Measurements from ENCODE around the gene CACNG5.

Gene CACNG5

DNA sequence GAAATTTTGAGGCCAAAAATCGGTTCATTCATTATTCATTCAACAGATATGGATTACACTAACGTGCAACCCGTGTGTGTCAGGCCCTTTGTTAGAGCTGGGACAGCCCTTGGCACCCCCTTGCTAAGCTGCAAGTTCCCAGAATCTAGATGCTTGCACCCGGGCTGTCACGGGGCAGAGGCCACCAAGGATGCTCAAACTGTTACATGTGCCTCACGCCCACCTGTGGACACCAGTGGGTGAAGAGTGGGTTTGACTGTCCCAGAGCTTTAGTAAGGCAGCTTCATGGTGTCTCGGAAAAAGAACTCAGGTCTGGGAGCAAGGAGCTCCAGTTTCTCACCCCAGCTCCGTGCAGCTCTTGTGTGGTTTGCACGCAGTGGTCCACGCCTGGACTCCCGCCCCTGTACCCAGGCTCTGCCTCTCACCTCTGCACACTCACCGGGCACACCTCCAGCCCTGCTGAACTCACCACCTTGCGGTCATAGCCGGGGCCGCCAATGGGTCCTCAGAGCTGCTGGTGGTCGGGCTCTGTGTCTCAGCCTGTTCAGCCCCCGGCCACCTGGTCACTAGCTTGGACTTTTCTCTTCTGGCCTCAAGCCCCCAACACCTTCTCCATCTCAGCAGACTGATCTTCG lies 75.9 kb downstream of the CACNG5 start:
- DNase-seq = no peak

DNA sequence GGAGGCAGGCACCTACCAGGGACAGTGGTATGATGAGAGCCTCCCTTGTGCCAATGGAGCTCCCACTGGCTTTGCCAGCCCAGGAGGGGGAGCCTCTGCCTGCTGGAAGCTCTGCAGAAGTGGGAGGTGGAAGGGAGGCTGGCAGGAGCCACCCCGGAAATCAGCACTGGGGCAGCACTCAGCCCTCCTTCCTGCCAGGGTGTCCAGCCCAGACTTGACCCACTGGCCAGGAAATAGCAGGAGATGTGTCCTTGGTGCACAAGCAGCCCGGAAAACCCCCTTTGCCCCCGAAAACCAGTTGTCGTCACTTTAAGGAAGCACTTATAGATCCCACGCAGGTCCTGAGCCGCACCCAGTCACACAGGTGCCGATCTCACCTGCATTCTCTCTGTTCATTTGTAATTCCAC lies 80.3 kb downstream of the CACNG5 start:
- DNase-seq = no peak

DNA sequence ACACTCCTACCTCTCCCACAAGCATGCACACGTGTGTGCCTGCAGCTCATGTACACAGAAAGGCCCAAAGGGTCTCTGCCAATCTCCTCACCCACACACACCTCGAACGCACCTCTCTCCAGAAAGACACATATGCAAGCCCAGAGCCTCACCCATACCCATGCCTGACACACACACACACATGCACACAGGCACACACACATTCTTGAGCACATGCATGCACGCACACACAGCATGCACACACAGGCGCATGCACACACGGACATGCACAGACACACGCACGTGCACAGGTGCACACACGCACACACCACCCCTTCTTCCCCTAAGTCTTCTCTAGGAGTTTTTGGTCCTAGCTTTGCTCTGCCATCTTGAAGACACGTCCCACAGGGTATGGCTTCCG lies 80.9 kb downstream of the CACNG5 start:
- no peak for DNase-seq

DNA sequence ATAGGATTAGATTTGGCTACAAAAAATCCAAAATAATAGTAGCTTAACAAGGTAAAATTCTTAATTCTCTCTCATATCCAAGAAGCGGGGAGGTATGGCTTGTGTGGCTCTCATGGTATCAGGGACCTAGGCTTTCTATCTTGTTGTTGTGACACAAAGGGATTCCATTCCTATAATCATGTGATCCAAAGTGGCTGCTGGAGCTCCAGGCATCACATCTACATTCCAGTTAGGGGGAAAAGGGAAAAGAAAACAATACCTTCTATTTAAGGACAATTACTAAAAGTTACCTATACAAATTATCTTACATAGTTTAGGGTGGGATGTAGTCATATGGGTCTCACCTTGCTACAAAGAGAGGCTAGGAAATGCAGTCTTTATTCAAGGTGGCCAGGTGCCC lies 82.0 kb downstream of the CACNG5 start:
- no peak for DNase-seq

DNA sequence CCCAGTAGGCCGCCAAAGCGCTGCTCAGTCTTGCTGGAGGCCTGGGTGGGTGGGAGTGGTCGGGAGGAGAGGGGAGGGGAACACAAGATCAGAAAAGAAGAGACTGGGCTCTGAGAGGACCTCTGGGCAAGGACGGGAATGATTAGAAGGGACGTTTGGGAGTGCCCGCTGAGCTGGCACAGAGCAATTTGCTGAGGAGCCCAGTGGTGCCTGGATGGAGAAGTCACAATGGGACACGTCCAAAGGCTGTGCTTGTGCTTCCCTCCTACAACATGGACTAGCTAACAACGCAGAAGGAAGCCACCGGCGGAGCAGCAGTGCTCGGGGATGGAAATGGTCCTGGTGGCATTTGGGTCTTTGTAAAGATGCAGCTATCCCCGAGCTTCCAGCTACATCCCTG lies 84.0 kb downstream of the CACNG5 start:
- no peak for DNase-seq

DNA sequence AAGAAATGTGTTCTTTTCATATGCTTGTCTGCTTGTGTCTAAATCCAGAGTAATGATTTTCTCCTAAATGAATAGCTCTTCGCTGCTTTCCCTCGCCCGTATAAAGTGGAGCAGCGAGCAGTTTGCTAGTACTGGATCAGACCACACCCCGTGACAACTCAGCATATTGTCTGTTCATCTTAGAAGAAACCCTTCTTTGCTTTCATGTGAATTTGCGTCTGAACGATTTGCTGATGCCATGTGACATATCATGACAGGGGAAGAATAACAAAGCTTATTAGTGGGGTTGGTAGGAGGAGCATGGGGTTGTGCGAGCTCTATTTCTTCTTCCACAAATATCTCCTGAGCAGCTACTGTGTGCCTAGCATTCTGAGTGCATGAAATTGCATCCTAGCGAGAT lies 85.5 kb downstream of the CACNG5 start:
- no peak for DNase-seq

DNA sequence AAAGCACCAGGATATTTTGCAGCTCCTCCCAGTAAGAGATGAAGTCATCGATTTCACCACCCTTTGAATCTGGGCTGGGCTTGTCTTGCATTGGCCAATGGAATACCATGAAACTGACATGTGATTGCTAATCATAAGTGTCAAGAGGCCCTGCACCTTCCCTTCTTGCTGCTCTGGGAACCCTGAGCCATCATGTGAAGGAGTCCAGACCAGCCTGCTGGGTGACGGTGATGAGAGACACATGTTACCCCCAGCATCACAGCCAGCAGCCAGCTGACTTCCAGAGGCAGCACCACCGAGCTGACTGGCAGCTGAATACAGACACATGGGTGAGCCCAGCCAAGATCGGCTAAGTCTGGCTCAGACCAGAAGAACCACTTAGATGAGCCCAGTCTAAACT lies 86.0 kb downstream of the CACNG5 start:
- peak; percentile 29 for DNase-seq

DNA sequence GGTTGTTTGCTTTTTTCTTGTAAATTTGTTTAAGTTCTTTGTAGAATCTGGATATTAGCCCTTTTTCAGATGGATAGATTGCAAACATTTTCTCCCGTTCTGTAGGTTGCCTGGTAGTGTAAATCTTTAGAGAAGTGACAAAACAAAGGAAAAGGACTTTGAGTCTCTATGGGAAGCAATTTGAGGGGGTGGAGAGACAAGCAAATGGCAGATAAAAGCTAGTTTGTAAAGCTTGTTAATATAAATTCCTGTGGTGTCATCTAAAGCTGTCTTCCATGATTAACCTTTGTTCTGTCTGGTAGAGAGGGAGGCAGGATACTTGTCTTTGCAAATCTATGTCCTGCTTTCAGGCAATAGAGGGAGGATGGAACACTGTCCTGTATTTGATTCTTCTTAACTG lies 89.0 kb downstream of the CACNG5 start:
- DNase-seq = no peak

DNA sequence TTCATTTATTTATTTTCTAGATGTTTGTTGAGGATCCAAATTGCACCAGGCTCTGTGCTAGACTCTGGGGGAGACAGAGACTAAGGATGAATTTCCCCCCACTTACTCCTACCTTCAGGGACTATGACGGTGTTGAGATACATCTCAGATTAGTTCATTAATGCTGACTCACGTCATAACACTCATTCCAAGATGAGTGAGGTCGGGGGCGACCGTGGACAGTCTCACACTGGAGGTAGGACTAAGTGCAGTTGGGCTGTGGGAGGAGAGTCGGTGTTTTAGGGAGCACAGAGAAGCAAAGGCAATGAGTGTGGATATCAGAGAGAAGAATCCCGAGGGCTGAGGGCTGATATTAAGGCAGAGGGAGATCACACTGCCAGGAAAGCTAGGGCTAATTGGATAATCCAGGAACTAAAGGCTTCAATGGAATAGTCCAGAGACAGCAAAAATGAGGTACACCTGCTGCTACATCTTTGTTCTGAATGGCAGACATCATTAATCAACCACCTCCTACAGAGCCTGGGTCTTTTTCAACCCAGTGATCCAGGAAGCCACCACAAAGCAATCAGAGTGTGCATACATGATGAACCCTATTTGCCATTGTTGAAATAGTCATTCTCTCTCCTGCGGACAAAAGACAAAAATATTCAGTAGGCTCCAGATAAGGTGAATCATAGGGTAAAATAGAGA lies 91.0 kb downstream of the CACNG5 start:
- DNase-seq = no peak

DNA sequence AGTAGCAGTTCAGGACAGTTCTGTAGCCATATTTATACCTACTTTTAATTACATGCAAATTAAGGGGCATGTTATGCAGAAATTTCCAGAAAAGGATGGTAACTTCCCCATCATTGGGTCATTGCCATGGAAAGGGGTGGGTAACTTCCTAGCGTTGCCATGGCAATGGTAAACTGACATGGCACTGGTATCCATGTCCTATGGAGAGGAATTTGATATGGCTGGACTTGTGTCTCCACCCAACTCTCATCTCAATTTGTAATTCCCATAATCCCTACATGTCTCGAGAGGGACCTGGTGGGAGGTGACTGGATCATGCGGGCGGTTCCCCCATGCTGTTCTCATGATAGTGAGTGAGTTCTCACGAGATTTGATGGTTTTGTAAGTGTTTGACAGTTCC lies 94.0 kb downstream of the CACNG5 start:
- DNase-seq = no peak

DNA sequence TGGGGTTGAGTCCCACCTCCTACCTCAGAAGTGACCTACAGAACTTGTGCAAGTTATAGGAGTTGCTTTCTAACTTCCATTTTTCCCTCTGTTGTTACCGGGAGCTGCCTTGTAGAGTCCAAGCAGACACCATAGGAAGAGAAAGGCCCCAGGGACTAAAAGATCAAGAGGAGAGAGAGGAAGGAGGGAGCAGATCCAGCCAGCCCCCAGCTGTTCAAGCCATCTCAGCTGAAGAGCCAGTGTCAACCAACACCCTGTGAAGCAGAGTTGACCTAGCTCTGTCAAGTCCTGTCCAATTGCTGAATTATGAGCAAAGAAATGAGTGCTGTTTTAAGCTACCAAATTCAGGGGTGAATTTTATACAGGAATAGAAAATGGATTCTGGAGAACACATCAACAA lies 94.7 kb downstream of the CACNG5 start:
- no peak for DNase-seq

DNA sequence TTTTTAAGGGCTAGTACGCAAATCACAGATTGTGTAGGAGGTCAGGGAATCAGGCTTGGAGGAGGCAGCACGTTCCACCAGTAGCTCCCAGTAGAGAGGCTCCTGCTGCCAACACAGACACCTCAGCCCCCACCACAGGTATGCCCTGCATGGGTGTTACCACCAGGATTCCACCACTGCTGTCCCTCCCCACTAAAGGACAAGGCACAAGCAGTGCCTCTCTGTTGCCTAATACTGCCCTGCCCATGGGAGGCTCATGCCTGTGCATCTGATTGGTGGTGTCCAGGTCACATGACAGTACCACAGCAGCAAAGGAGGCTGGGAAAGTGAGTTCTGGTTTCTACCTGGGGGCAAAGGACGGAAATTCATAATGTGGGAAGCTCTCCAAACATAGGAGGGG lies 96.0 kb downstream of the CACNG5 start:
- DNase-seq = no peak

DNA sequence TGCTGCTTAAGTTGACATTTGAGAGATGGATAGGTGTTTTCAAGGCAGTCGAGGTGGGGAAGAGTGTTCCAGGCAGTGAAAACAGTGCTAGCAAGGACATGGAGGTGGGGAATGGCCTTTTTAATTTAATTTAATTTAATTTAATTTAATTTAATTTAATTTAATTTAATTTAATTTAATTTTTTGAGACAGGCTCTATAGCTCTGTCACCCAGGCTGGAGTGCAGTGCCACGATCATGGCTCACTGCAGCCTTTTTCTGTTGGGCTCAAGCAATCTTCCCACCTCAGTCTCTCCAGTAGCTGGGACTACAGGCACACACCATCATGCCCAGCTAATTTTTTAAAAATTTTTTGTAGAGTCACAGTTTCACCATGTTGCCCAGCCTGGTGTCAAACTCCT lies 97.4 kb downstream of the CACNG5 start:
- no peak for DNase-seq

DNA sequence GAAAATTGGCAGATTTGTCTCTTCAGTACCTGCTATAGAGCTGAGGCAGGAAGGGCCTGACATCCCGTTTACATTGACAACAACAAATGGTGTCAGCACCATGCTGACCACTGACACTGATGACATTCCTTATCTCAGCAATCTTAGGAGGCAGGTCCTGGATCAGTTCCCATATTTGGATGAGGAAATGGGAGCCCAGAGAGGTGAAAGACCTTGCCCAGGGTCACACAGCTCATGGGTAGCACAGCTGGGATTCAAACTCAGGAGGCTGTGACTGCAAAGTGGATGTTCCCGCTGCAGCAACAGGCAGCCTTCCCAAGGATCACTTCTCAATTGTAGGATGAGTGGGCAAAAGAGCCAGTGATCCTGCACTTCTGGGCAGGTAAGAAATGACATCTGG lies 99.1 kb downstream of the CACNG5 start:
- no peak for DNase-seq

Measured in suppressor macrophage treated with lipopolysaccharide for 4 hours (primary cell).